GM12865 (cell line): ENCODE measurements around the gene ITLN1.

ENCODE experiments used
- DNase-seq: peaks from one replicate; pipeline ENCODE4 v3.0.0; 2010; ENCODE audit warnings: low read depth
- H3K4me3 ChIP-seq: 2 replicates; pipeline ENCODE4 v1.5.1; 2011; ENCODE audit warnings: mild to moderate bottlenecking, low read depth, low read length, control low read depth
- CTCF ChIP-seq: IDR thresholded peaks from 2 replicates; pipeline ENCODE4 v1.5.1; 2011; ENCODE audit warnings: low read length, control low read depth, low read depth, inconsistent platforms; ENCODE audit not compliant: insufficient read depth; ENCODE audit errors: missing control alignments

The ITLN1 gene

GRCh38 chr1:160853754-160854153 is 31.2 kb downstream of the ITLN1 start:
- TF ChIP-seq CTCF: no peak
- no peak for DNase-seq
- H3K4me3 ChIP-seq: no peak overlapping the region

GRCh38 chr1:160853014-160853413 is 32.0 kb downstream of the ITLN1 start:
- no peak for TF ChIP-seq CTCF
- no peak for DNase-seq
- H3K4me3 ChIP-seq: no peak overlapping the region

- no peak overlapping the region for H3K4me3 ChIP-seq
- no peak for TF ChIP-seq CTCF
- DNase-seq: no peak
Measured at GRCh38 chr1:160850993-160851392, 34.0 kb downstream of the ITLN1 start.

- no peak for TF ChIP-seq CTCF
- H3K4me3 ChIP-seq: no peak overlapping the region
- DNase-seq: no peak
Measured at GRCh38 chr1:160850541-160850940, 34.4 kb downstream of the ITLN1 start.

- no peak overlapping the region for H3K4me3 ChIP-seq
- DNase-seq: no peak
- no peak for TF ChIP-seq CTCF
Measured at GRCh38 chr1:160846281-160846680, 38.7 kb downstream of the ITLN1 start.

GRCh38 chr1:160844447-160845232 is 40.3 kb downstream of the ITLN1 start:
- H3K4me3 ChIP-seq: no peak overlapping the region
- no peak for TF ChIP-seq CTCF
- no peak for DNase-seq

- no peak for DNase-seq
- H3K4me3 ChIP-seq: no peak overlapping the region
- TF ChIP-seq CTCF: no peak
Measured at GRCh38 chr1:160841079-160841478, 43.9 kb downstream of the ITLN1 start.
